C4-2B (cell line): ENCODE data around the gene PLSCR2.

Experiments
- CTCF ChIP-seq: fragments of 450-650 bp; conservative IDR thresholded peaks from 2 replicates; pipeline ENCODE4 v1.5.1; 2017; ENCODE audit warnings: mild to moderate bottlenecking
- ZFX ChIP-seq: fragments of 450-650 bp; IDR thresholded peaks from 2 replicates; pipeline ENCODE4 v1.6.1; 2017

- no peak for TF ChIP-seq CTCF
- no peak for TF ChIP-seq ZFX
Measured at GRCh38 chr3:146446026-146446425, 23.3 kb downstream of the PLSCR2 start.
